Activated CD4-positive, CD25-positive, alpha-beta regulatory T cell treated with anti-CD3 and anti-CD28 coated beads, Interleukin-2, amount 50 U/mL, for 24 hours (primary cell): Measurements from ENCODE around the gene SPATA45.

Experiments used
- ATAC-seq, 2 donors: fragments of 150-1000 bp; cut with Tn5 transposase; one replicate each; pipeline ENCODE4 v1.10.0; 2021; ENCODE audit warnings: mild to moderate bottlenecking in 1 of 2, moderate library complexity in 1 of 2

Gene SPATA45

GRCh38 chr1:212827831-212828278 is 19.6 kb downstream of the SPATA45 start:
- ATAC-seq: no peak

GRCh38 chr1:212827171-212827776 is 20.2 kb downstream of the SPATA45 start:
- no peak for ATAC-seq

GRCh38 chr1:212825798-212826452 is 21.5 kb downstream of the SPATA45 start:
- no peak for ATAC-seq

GRCh38 chr1:212824201-212824600 is 23.2 kb downstream of the SPATA45 start:
- ATAC-seq: no peak

- no peak for ATAC-seq
These were observed 24.5 kb downstream of the SPATA45 start for GRCh38 chr1:212822956-212823355.

GRCh38 chr1:212820969-212821368 is 26.5 kb downstream of the SPATA45 start:
- no peak for ATAC-seq

GRCh38 chr1:212819726-212820125 is 27.7 kb downstream of the SPATA45 start:
- no peak for ATAC-seq

GRCh38 chr1:212816567-212817278 is 30.7 kb downstream of the SPATA45 start:
- ATAC-seq: no peak

GRCh38 chr1:212814537-212815334 is 32.7 kb downstream of the SPATA45 start:
- no peak for ATAC-seq

GRCh38 chr1:212805767-212806166 is 41.7 kb downstream of the SPATA45 start:
- ATAC-seq: no peak

GRCh38 chr1:212797681-212798080 is 49.8 kb downstream of the SPATA45 start:
- ATAC-seq: no peak

- no peak for ATAC-seq
These were observed 52.9 kb downstream of the SPATA45 start for GRCh38 chr1:212794561-212795014.

GRCh38 chr1:212792396-212792908 is 55.0 kb downstream of the SPATA45 start:
- no peak for ATAC-seq

GRCh38 chr1:212791676-212792395 is 55.6 kb downstream of the SPATA45 start, which contains the start of the genes NSL1 and TATDN3:
Gene NSL1, minus strand, starts transcription at chr1:212791777. Its CDS starts 14 bp downstream, at chr1:212791763.
Gene TATDN3, plus strand, starts transcription at chr1:212791894. Its CDS starts 28 bp downstream, at chr1:212791922.
- peak; percentile 88 for ATAC-seq

- peak; percentile 69 to 72 for ATAC-seq
These were observed 56.2 kb downstream of the SPATA45 start for GRCh38 chr1:212791261-212791675.

- no peak for ATAC-seq
These were observed 61.6 kb downstream of the SPATA45 start for GRCh38 chr1:212785871-212786270.

GRCh38 chr1:212783976-212784375 is 63.5 kb downstream of the SPATA45 start:
- no peak for ATAC-seq

- no peak for ATAC-seq
These were observed 64.9 kb downstream of the SPATA45 start for GRCh38 chr1:212782422-212783154.

GRCh38 chr1:212781225-212781624 is 66.2 kb downstream of the SPATA45 start:
- no peak for ATAC-seq

GRCh38 chr1:212780759-212781158 is 66.7 kb downstream of the SPATA45 start:
- no peak for ATAC-seq
